ENCODE data around the gene CIP2A. TPM values are rescaled to one million over a fixed set of nuclear protein-coding genes. Genes with fewer than 3 reads are reported as not detected.

Gene CIP2A
- total RNA-seq, 1 donor from 2014 or later: 3.2 TPM

DNA sequence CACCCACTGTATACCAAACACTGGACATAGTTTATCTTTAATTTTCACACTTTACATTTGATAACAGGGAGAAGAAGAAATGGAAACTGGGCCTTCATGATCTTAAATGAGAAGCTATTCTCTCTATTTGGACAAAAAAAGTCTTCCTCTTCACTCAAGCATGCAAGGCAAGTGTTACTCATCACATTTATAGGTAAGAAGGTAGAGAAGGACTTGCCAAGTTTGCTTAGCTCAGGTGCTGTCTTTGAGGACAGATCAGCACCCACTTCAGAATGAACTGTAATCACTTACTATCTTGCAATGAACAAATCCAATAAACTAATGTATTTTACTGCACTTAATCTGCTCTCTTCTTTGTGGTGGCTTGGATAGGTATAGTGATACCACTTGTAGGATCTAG lies 77.7 kb downstream of the CIP2A start:
- no peaks in the 10 kb centered on the region for H3K27me3 ChIP-seq (ENCODE audit: low read depth)
- intact Hi-C loops (cut with DNase I): no loop called here
- peaks cover 4% of the 10 kb centered on the region for H3K4me1 ChIP-seq
- no peaks in the 10 kb centered on the region for H3K9me3 ChIP-seq
- H3K36me3 ChIP-seq: no peaks in the 10 kb centered on the region
- DNase-seq: no peak
- ATAC-seq: no peak
- H3K27ac ChIP-seq: no peak overlapping the region
- no peak overlapping the region for H3K4me3 ChIP-seq
- TF ChIP-seq, protein P1, sequence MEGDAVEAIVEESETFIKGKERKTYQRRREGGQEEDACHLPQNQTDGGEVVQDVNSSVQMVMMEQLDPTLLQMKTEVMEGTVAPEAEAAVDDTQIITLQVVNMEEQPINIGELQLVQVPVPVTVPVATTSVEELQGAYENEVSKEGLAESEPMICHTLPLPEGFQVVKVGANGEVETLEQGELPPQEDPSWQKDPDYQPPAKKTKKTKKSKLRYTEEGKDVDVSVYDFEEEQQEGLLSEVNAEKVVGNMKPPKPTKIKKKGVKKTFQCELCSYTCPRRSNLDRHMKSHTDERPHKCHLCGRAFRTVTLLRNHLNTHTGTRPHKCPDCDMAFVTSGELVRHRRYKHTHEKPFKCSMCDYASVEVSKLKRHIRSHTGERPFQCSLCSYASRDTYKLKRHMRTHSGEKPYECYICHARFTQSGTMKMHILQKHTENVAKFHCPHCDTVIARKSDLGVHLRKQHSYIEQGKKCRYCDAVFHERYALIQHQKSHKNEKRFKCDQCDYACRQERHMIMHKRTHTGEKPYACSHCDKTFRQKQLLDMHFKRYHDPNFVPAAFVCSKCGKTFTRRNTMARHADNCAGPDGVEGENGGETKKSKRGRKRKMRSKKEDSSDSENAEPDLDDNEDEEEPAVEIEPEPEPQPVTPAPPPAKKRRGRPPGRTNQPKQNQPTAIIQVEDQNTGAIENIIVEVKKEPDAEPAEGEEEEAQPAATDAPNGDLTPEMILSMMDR (IDR thresholded peaks at IDR 0.05): no peak

GRCh38 chr3:108511055-108511454 lies 78.2 kb downstream of the CIP2A start:
- Histone ChIP-seq H3K9me3 (no peaks in the 10 kb centered on the region), H3K36me3 (no peaks in the 10 kb centered on the region), H3K4me1 (peaks cover 4% of the 10 kb centered on the region), H3K4me3 (no peak overlapping the region), H3K27me3 (ENCODE audit: low read depth) (no peaks in the 10 kb centered on the region), H3K27ac (no peak overlapping the region)
- TF ChIP-seq, protein P1 (IDR thresholded peaks at IDR 0.05): no peak
- ATAC-seq (no peak), DNase-seq (no peak)
- intact Hi-C loops (cut with DNase I): no loop called here

GRCh38 chr3:108510496-108510895 lies 78.7 kb downstream of the CIP2A start, which contains the start of gene MYH15:
Gene MYH15 (minus strand): TSS chr3:108510596. CDS start chr3:108510530, 66 bp downstream.
- ATAC-seq: no peak
- Histone ChIP-seq H3K9me3 (no peaks in the 10 kb centered on the region), H3K27ac (no peak within 1 kb of the TSS), H3K4me1 (peaks cover 4% of the 10 kb centered on the region), H3K27me3 (ENCODE audit: low read depth) (no peaks in the 10 kb centered on the region), H3K4me3 (no peak within 1 kb of the TSS), H3K36me3 (no peaks in the 10 kb centered on the region)
- DNase-seq: no peak
- intact Hi-C loops (cut with DNase I): no loop called here
- TF ChIP-seq, protein P1 (IDR thresholded peaks at IDR 0.05): no peak

DNA sequence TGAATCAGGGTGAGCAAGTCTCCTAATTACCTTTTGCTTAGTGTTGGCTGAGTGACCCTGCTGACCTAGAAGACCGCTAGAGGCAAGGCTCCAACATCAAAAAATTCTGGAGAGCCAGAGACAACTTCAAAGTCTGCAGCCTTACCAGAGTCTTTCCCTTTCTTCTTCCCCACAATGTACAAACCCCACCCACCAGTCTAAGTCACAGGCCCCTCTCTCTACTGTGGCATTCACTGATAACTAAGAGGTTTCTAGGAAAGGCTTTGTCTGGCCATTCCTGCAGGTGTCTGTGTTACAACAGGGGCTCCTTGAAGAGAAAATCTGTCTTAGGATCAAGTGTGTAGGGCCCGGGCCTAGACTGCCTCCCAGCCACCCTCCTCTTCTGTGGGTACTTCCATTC lies 79.4 kb downstream of the CIP2A start:
- ATAC-seq: peak in 1 of 2 donors; percentile 18
- no peaks in the 10 kb centered on the region for H3K27me3 ChIP-seq (ENCODE audit: low read depth)
- intact Hi-C loops (cut with DNase I): no loop called here
- DNase-seq: no peak
- H3K4me1 ChIP-seq: peaks cover 4% of the 10 kb centered on the region
- no peak overlapping the region for H3K4me3 ChIP-seq
- H3K27ac ChIP-seq: no peak overlapping the region
- H3K9me3 ChIP-seq: no peaks in the 10 kb centered on the region
- no peaks in the 10 kb centered on the region for H3K36me3 ChIP-seq
- TF ChIP-seq, protein P1 (IDR thresholded peaks at IDR 0.05): no peak

- Histone ChIP-seq H3K4me1 (peaks cover 4% of the 10 kb centered on the region), H3K27ac (no peak overlapping the region), H3K9me3 (no peaks in the 10 kb centered on the region), H3K36me3 (no peaks in the 10 kb centered on the region), H3K4me3 (no peak overlapping the region), H3K27me3 (ENCODE audit: low read depth) (no peaks in the 10 kb centered on the region)
- ATAC-seq: no peak
- intact Hi-C loops (cut with DNase I): no loop called here
- no peak for DNase-seq
- TF ChIP-seq, protein P1 (IDR thresholded peaks at IDR 0.05): no peak
Observed at GRCh38 chr3:108509263-108509662, 80.0 kb downstream of the CIP2A start.

DNA sequence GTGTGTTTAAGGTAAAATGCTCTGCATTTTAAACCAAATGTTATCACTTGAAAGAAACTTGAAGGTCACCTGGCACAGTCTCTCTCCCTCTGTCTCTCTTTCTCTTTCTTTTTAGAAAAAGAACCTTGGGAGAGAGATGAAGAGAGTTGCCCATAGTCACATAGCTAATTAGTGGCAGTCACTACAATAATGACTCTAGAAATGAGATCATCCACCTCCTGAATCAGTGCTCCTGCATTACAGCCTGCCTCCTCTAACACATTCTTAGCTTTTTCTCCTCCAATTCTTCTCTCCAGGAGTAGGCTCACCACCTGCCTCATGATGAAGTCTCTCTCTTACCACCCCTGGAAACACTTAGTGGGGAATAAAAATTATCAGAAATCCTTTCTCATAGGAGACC lies 81.3 kb downstream of the CIP2A start:
- DNase-seq: no peak
- no peaks in the 10 kb centered on the region for H3K9me3 ChIP-seq
- no peaks in the 10 kb centered on the region for H3K36me3 ChIP-seq
- no peaks in the 10 kb centered on the region for H3K27me3 ChIP-seq (ENCODE audit: low read depth)
- intact Hi-C loops (cut with DNase I): no loop called here
- H3K4me3 ChIP-seq: no peak overlapping the region
- TF ChIP-seq, protein P1 (IDR thresholded peaks at IDR 0.05): no peak
- no peak for ATAC-seq
- no peaks in the 10 kb centered on the region for H3K4me1 ChIP-seq
- no peak overlapping the region for H3K27ac ChIP-seq

Measured in lower lobe of right lung (tissue), 2 donors.